ENCODE measurements around the gene SYCE3.

DNA sequence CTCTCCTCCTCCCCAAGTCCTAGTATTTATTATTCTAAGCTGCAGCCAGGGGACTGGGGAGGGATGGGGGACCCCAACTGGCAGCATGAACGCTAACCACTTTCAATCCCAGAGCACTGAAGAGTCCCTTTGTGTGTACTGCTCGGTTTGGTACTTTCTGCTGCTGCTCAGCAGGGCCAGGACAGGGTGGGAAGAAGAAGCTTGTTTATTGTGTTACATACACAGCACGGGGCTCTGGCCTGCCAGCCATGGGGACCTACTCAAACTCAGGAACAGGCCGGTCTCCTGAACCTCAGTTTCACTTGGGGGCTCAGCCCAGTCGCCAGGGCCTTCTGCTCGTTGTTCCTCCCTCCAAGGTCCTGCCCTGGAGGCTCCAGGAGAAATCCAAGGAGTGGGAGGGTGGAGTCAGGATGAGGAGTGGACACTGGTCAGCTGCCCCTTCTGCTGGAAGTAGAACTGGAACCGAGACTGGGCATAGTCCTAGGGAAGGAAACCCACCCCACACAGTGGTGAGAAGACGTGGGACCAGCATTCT, 16.1 kb upstream of the SYCE3 start:
- TF ChIP-seq, protein P1, sequence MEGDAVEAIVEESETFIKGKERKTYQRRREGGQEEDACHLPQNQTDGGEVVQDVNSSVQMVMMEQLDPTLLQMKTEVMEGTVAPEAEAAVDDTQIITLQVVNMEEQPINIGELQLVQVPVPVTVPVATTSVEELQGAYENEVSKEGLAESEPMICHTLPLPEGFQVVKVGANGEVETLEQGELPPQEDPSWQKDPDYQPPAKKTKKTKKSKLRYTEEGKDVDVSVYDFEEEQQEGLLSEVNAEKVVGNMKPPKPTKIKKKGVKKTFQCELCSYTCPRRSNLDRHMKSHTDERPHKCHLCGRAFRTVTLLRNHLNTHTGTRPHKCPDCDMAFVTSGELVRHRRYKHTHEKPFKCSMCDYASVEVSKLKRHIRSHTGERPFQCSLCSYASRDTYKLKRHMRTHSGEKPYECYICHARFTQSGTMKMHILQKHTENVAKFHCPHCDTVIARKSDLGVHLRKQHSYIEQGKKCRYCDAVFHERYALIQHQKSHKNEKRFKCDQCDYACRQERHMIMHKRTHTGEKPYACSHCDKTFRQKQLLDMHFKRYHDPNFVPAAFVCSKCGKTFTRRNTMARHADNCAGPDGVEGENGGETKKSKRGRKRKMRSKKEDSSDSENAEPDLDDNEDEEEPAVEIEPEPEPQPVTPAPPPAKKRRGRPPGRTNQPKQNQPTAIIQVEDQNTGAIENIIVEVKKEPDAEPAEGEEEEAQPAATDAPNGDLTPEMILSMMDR (IDR thresholded peaks at IDR 0.05; ENCODE audit: extremely low read depth in 1 of 2, insufficient read depth in 1 of 2, low read depth in 1 of 2, low read length in 2 of 2) = no peak
- TF ChIP-seq EZH2 (IDR thresholded peaks at IDR 0.05; ENCODE audit: borderline replicate concordance, low read depth, low read length, severe bottlenecking) = no peak
- TF ChIP-seq, protein P2, sequence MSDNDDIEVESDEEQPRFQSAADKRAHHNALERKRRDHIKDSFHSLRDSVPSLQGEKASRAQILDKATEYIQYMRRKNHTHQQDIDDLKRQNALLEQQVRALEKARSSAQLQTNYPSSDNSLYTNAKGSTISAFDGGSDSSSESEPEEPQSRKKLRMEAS (IDR thresholded peaks at IDR 0.05; ENCODE audit: insufficient read depth, insufficient read length) = no peak
- no peak for TF ChIP-seq POLR2AphosphoS5 (IDR thresholded peaks at IDR 0.05; ENCODE audit: insufficient read depth, low read depth, low read length)
